SK-N-SH (cell line): ENCODE data around the gene EFCAB11. TPM values are rescaled to one million over a fixed set of nuclear protein-coding genes. Genes with fewer than 3 reads are reported as not detected.

ENCODE experiments used
- CTCF ChIA-PET: fragments of 300-600, 350-600 bp; formaldehyde crosslinking; extraction: SDS; loops from one replicate; lab custom pipeline; 2021; lab: Yijun Ruan, JAX
- POLR2A ChIA-PET: fragments of 350-600 bp; sonication (Branson Sonifier 250); formaldehyde crosslinking; extraction: SDS; loops from one replicate; lab custom pipeline; 2020; ENCODE audit warnings: antibody characterized with exemption, inconsistent platforms; lab: Yijun Ruan, JAX
- DNase-seq: peaks from one replicate; pipeline ENCODE4 v3.0.0; 2012
- H2AFZ ChIP-seq: fragments of 200-600 bp; sonication (generic); 2 replicates; pipeline ENCODE4 v1.8.1; 2016; ENCODE audit warnings: antibody characterized with exemption, mild to moderate bottlenecking, low read depth
- H3F3A ChIP-seq: fragments of 200-600 bp; sonication (generic); replicated peaks from 2 replicates; pipeline ENCODE3; 2016; ENCODE audit warnings: antibody characterized with exemption, mild to moderate bottlenecking; ENCODE audit not compliant: insufficient read depth
- H3K27ac ChIP-seq, 2 experiments: fragments of 200-500 bp in 1 of 2; fragments of 200-600 bp in 1 of 2; sonication (Bioruptor generic) in 1 of 2; sonication (generic), shearing (Covaris generic) in 1 of 2; 2 replicates each; pipeline versions ENCODE4 v1.5.1 to v1.6.1; 2014 to 2016; ENCODE audit warnings: low read depth in 2 of 2, inconsistent platforms in 1 of 2, low read length in 1 of 2, mild to moderate bottlenecking in 1 of 2, mixed read lengths in 1 of 2
- H3K27me3 ChIP-seq: fragments of 200-600 bp; sonication (generic), shearing (Covaris generic); 2 replicates; pipeline ENCODE4 v1.6.1; 2016; ENCODE audit warnings: mixed run types; ENCODE audit not compliant: insufficient read depth
- H3K36me3 ChIP-seq, 2 experiments: fragments of 200-500 bp in 1 of 2; fragments of 200-600 bp in 1 of 2; sonication (Bioruptor generic) in 1 of 2; sonication (generic) in 1 of 2; replicated peaks in 1 of 2; 2 replicates each; pipeline versions ENCODE3 to v1.5.1; 2014 to 2016; ENCODE audit warnings: low read length in 1 of 2, mild to moderate bottlenecking in 1 of 2; ENCODE audit not compliant: insufficient read depth in 2 of 2, control insufficient read depth in 1 of 2
- H3K4me1 ChIP-seq, 2 experiments: fragments of 200-500 bp in 1 of 2; fragments of 200-600 bp in 1 of 2; sonication (Bioruptor generic) in 1 of 2; sonication (generic), shearing (Covaris generic) in 1 of 2; 2 replicates each; pipeline versions ENCODE4 v1.5.1 to v1.6.1; 2014 to 2016; ENCODE audit warnings: low read depth in 1 of 2, low read length in 1 of 2, mixed run types in 1 of 2; ENCODE audit not compliant: insufficient read depth in 2 of 2, control insufficient read depth in 1 of 2
- H3K4me2 ChIP-seq: fragments of 200-600 bp; sonication (generic), shearing (Covaris generic); 2 replicates; pipeline ENCODE4 v1.6.1; 2017; ENCODE audit warnings: mixed run types
- H3K4me3 ChIP-seq, 2 experiments: fragments of 200-500 bp in 1 of 2; fragments of 200-600 bp in 1 of 2; sonication (Bioruptor generic) in 1 of 2; sonication (generic), shearing (Covaris generic) in 1 of 2; 2 replicates each; pipeline versions ENCODE4 v1.5.1 to v1.8.1; 2014 to 2016; ENCODE audit warnings: low read depth in 2 of 2, inconsistent platforms in 1 of 2, low read length in 1 of 2, mild to moderate bottlenecking in 1 of 2, mixed read lengths in 1 of 2, moderate library complexity in 1 of 2
- H3K79me2 ChIP-seq: fragments of 200-600 bp; sonication (generic); 2 replicates; pipeline ENCODE4 v1.8.1; 2017; ENCODE audit warnings: mild to moderate bottlenecking; ENCODE audit not compliant: insufficient read depth
- H3K9ac ChIP-seq: fragments of 200-600 bp; sonication (generic); 2 replicates; pipeline ENCODE4 v1.6.1; 2017; ENCODE audit warnings: mixed run types
- H3K9me2 ChIP-seq: fragments of 200-600 bp; sonication (generic); 2 replicates; pipeline ENCODE4 v1.6.1; 2017; ENCODE audit warnings: mixed run types
- H3K9me3 ChIP-seq: fragments of 200-600 bp; sonication (generic); 2 replicates; pipeline ENCODE4 v1.6.1; 2017; ENCODE audit warnings: mixed run types, mild to moderate bottlenecking, moderate library complexity
- H4K20me1 ChIP-seq: fragments of 200-600 bp; sonication (generic); 2 replicates; pipeline ENCODE4 v1.6.1; 2017; ENCODE audit warnings: mild to moderate bottlenecking, mixed run types; ENCODE audit not compliant: insufficient read depth
- CHD2 ChIP-seq: fragments of 150-350 bp; IDR thresholded peaks from 2 replicates; pipeline ENCODE4 v1.6.1; 2018; ENCODE audit warnings: low read length; ENCODE audit not compliant: partially characterized antibody
- EP300 ChIP-seq, 2 experiments: IDR thresholded peaks; 2 replicates each; pipeline versions ENCODE4 v1.4.0 to v1.6.1; 2012; ENCODE audit warnings: borderline replicate concordance in 1 of 2, low read depth in 1 of 2, low read length in 1 of 2
- EZH2phosphoT487 ChIP-seq: fragments of 200-600 bp; sonication (generic); IDR thresholded peaks from 2 replicates; pipeline ENCODE4 v1.6.1; 2017; ENCODE audit warnings: low read depth, mixed run types, mild to moderate bottlenecking, antibody characterized with exemption, moderate library complexity, borderline replicate concordance
- FOSL2 ChIP-seq: IDR thresholded peaks from 2 replicates; pipeline ENCODE4 v1.4.0; 2012; ENCODE audit warnings: low read depth, mild to moderate bottlenecking, moderate library complexity, borderline replicate concordance
- FOXJ3 ChIP-seq: sonication (generic); formaldehyde crosslinking; IDR thresholded peaks from 2 replicates; pipeline ENCODE4 v1.5.1; 2020; ENCODE audit warnings: mild to moderate bottlenecking, missing genetic modification reagents
- GABPA ChIP-seq: IDR thresholded peaks from 2 replicates; pipeline ENCODE4 v1.4.0; 2012; ENCODE audit warnings: low read depth, mild to moderate bottlenecking
- MXI1 ChIP-seq: IDR thresholded peaks from 2 replicates; pipeline ENCODE4 v1.6.1; 2012; ENCODE audit warnings: mild to moderate bottlenecking, low read depth, low read length, improper control_type of control experiment
- NFIC ChIP-seq: IDR thresholded peaks from 2 replicates; pipeline ENCODE4 v1.4.0; 2012; ENCODE audit warnings: borderline replicate concordance
- NRF1 ChIP-seq: IDR thresholded peaks from 2 replicates; pipeline ENCODE4 v1.6.1; 2012; ENCODE audit warnings: low read depth, mild to moderate bottlenecking, low read length
- RAD21 ChIP-seq: IDR thresholded peaks from 2 replicates; pipeline ENCODE4 v1.6.1; 2012; ENCODE audit warnings: mild to moderate bottlenecking, low read length
- RXRA ChIP-seq: IDR thresholded peaks from 2 replicates; pipeline ENCODE4 v1.4.0; 2012; ENCODE audit warnings: low read depth, mild to moderate bottlenecking, borderline replicate concordance
- SIN3A ChIP-seq: IDR thresholded peaks from 2 replicates; pipeline ENCODE4 v1.6.1; 2012; ENCODE audit warnings: low read depth, mild to moderate bottlenecking, low read length, moderate library complexity, borderline replicate concordance
- TAF1 ChIP-seq: IDR thresholded peaks from 2 replicates; pipeline ENCODE4 v1.6.1; 2012; ENCODE audit warnings: low read depth, mild to moderate bottlenecking, low read length, moderate library complexity, borderline replicate concordance
- TCF12 ChIP-seq: IDR thresholded peaks from 2 replicates; pipeline ENCODE4 v1.4.0; 2012
- YY1 ChIP-seq: IDR thresholded peaks from 2 replicates; pipeline ENCODE4 v1.4.0; 2012; ENCODE audit warnings: low read depth, mild to moderate bottlenecking
- WGBS: methylation state at CpG from one replicate; pipeline ENCODE4 v1.1.6; 2017; ENCODE audit warnings: low lambda C conversion rate; 5-methylcytosine and 5-hydroxymethylcytosine counted together
- polyA plus RNA-seq, 3 experiments: library from polyadenylated mRNA; depleted of rRNA; stranded (reverse); fragments of >200 nt; gene quantifications; 2 replicates each; pipeline ENCODE4 v1.2.3, GENCODE V29; 2012
- TF ChIP-seq, protein P1 (sequence below): fragments of 150-350 bp; IDR thresholded peaks from 2 replicates; pipeline ENCODE4 v1.6.1; 2016; ENCODE audit warnings: mild to moderate bottlenecking, low read depth, low read length
- TF ChIP-seq, protein P2 (sequence below): IDR thresholded peaks from 2 replicates; pipeline ENCODE4 v1.4.0; 2012; ENCODE audit warnings: low read depth, borderline replicate concordance

The EFCAB11 gene
- polyA plus RNA-seq, 1 of the 3 experiments (the other 2 are of a cell fraction), result 3.9 TPM

DNA sequence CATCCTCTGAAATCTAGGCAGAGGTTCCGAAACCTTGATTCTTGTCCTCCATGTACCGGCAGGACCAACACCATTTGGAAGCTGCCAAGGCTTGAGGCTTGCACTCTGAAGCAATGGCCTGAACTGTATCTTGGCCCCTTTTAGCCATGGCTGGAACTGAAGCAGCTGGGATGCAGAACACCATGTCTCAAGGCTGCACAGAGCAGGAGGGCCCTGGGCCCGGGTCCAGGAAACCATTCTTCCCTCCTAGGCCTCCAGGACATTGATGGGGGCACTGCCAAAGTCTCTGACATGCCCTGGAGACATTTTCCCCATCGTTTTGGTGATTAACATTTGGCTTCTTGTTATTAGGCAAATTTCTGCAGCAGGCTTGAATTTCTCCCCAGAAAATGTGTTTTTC, 198.7 kb downstream of the EFCAB11 start:
- Histone ChIP-seq H3K36me3 (no peaks in the 10 kb centered on the region), H3K27ac (no peak overlapping the region), H2AFZ (no peak overlapping the region), H3K4me1 (peaks cover 0 to 3% of the 10 kb centered on the region in 2 experiments; a peak in 2 of 4 replicates), H3K9ac (no peak overlapping the region), H3K4me2 (no peak overlapping the region), H4K20me1 (no peaks in the 10 kb centered on the region), H3K9me2 (no peaks in the 10 kb centered on the region), H3F3A (no peaks in the 10 kb centered on the region), H3K9me3 (no peaks in the 10 kb centered on the region), H3K79me2 (no peaks in the 10 kb centered on the region), H3K4me3 (no peak overlapping the region), H3K27me3 (no peaks in the 10 kb centered on the region)
- TF ChIP-seq, protein P1, sequence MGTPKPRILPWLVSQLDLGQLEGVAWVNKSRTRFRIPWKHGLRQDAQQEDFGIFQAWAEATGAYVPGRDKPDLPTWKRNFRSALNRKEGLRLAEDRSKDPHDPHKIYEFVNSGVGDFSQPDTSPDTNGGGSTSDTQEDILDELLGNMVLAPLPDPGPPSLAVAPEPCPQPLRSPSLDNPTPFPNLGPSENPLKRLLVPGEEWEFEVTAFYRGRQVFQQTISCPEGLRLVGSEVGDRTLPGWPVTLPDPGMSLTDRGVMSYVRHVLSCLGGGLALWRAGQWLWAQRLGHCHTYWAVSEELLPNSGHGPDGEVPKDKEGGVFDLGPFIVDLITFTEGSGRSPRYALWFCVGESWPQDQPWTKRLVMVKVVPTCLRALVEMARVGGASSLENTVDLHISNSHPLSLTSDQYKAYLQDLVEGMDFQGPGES, result no peak
- TF ChIP-seq FOSL2, result no peak
- no peak for TF ChIP-seq SIN3A
- TF ChIP-seq EZH2phosphoT487, result no peak
- TF ChIP-seq CHD2, result no peak
- no peak for TF ChIP-seq EP300 (IDR thresholded peaks at IDR 0.05; ENCODE audit: borderline replicate concordance in 1 of 2, low read depth in 1 of 2, low read length in 1 of 2)
- ChIA-PET POLR2A (no interaction called here), CTCF (no interaction called here)
- DNase-seq, result no peak
- WGBS, result 66% methylated on average over 3 of the region's 4 CpGs

DNA sequence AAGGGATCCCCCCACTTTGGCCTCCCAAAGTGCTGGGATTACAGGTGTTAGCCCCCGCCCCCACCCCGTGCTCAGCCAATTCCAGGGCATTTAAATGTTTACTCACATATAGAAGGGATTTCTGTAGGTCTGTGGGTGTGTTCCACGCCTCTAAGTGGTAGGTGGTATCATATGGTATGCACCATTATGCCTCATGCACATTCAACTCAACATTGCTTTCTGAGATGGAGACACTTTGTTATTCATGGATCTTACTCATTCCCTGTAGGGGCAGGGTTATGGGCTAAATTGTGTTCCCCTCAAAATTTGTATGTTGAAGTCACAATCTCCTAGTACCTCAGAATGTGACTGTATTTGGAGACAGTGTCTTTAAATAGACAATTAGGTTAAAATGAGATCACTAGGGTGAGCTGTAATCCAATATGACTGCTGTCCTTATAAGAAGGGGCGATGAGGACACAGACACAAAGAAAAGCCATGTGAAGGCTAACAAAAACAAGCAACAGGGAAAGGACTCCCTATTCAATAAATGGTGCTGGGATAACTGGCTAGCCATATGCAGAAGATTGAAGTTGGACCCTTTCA, 200.6 kb downstream of the EFCAB11 start:
- POLR2A ChIA-PET, result no interaction called here
- H3K4me2 ChIP-seq, result no peak overlapping the region

DNA sequence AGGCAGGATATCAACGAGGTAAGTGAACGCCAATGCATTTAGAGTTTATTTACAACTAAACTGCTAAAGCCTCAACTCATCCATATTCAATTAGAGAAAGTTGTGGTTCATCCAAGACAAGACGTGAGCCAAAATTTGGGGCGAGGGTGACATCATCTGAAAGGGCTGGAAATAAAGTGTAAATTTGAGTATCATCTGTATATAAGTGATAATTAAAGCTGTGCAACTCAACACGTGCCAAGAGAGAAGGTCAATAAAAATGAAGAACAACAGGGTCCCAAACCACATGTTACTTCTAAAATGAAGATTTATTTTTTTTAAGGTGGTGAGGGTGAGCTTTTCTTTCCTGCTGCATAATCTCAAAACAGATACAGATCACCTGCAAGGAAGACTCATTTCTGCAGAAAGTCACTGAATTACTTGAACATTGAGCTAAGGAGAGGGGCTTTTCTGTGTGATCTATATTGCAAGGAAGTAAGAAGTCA, 203.6 kb downstream of the EFCAB11 start:
- Histone ChIP-seq H3K27me3 (no peaks in the 10 kb centered on the region), H3K9ac (no peak overlapping the region), H3K9me2 (no peaks in the 10 kb centered on the region), H3K4me2 (no peak overlapping the region), H3K9me3 (no peaks in the 10 kb centered on the region), H3K4me1 (no peaks in the 10 kb centered on the region; a peak in 1 of 4 replicates), H4K20me1 (no peaks in the 10 kb centered on the region), H3K4me3 (no peak overlapping the region), H2AFZ (no peak overlapping the region), H3K79me2 (no peaks in the 10 kb centered on the region), H3K36me3 (no peaks in the 10 kb centered on the region), H3K27ac (no peak overlapping the region), H3F3A (no peaks in the 10 kb centered on the region)
- DNase-seq, result no peak
- ChIA-PET CTCF (no interaction called here), POLR2A (interaction anchor here (0.6 kb wide), 1 partner anchor 18 kb away, joined by 3 read pairs; no protein-coding TSS in a partner anchor)
- 50% methylated on average over 5 of the region's 5 CpGs for WGBS
- TF ChIP-seq, protein P1, result no peak
- no peak for TF ChIP-seq RXRA
- no peak for TF ChIP-seq FOXJ3 (CRISPR knock-in tag)
- TF ChIP-seq TAF1, result no peak
- TF ChIP-seq, protein P2, sequence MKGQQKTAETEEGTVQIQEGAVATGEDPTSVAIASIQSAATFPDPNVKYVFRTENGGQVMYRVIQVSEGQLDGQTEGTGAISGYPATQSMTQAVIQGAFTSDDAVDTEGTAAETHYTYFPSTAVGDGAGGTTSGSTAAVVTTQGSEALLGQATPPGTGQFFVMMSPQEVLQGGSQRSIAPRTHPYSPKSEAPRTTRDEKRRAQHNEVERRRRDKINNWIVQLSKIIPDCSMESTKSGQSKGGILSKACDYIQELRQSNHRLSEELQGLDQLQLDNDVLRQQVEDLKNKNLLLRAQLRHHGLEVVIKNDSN, result no peak
- TF ChIP-seq FOSL2, result no peak
- TF ChIP-seq GABPA, result no peak
- TF ChIP-seq RAD21, result no peak
- no peak for TF ChIP-seq YY1
- no peak for TF ChIP-seq MXI1
- no peak for TF ChIP-seq NRF1
- no peak for TF ChIP-seq NFIC
- TF ChIP-seq TCF12, result no peak

More for the DNA sequence above, 200.6 kb downstream of the EFCAB11 start:
- TF ChIP-seq CHD2, result no peak
- Histone ChIP-seq H3K9me2 (no peaks in the 10 kb centered on the region), H3K27ac (no peak overlapping the region), H3K4me3 (no peak overlapping the region), H3K79me2 (no peaks in the 10 kb centered on the region), H3K9me3 (no peaks in the 10 kb centered on the region), H4K20me1 (no peaks in the 10 kb centered on the region), H3K27me3 (no peaks in the 10 kb centered on the region), H3K9ac (no peak overlapping the region), H3K4me1 (no peaks in the 10 kb centered on the region; a peak in 2 of 4 replicates), H3K36me3 (no peaks in the 10 kb centered on the region), H3F3A (no peaks in the 10 kb centered on the region), H2AFZ (no peak overlapping the region)
- WGBS, result 33% methylated on average over 3 of the region's 4 CpGs
- CTCF ChIA-PET, result no interaction called here
- no peak for DNase-seq
